Measurements from ENCODE around the gene KCNAB2.

Gene KCNAB2

DNA sequence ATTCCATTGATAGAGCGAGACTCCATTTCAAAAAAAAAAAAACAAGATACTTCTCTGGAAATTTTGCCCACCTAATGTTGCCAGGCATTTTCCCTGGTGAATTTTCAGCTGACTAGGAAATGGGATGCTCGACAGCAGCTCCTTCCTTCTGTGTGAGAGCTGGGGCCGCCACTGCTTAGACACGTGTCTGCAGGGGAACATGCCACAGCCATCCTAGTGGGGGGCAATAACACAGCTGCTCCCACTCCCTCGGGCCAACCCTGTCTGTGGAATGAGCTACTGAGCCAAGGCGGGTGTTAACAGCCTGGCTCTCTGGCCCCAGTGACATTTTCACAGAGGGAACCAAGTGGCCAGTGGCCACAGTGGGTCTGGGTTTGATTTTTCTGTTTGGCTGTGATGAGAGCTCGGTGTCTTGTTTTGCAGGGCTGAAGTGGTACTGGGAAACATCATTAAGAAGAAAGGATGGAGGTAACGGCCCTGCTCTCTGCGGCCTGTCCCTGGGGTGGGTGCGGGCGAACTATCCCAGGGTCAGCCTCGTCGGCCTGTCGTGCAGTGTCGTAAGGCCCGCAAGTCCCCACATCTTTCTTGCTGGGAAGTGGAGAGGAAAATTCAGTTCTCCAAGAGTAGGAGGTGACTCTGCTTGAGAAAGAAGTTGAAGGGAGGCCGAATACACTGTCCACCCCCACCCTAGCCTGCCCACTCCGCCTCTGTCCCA lies 39.2 kb downstream of the KCNAB2 start:
- DNase-seq: no peak

DNA sequence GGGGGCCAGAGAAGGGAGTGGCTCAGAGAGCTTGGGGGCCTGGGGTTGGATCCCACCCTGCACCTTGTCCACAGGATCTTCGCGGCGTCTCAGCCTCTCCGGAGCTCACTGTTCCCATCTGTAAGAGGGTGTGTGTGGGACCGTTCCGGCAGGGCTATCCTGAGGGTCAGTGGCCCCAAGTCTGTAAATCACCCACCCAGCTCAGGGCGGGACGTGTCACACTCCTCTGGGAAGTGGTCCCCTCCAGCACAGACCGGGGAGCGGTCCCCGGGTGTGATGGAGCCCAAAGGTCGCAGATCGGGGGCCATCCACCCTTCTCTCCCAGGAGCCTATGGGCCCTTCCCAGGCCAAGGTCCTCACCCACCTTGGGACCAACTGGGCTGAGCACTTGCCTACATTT lies 40.0 kb downstream of the KCNAB2 start:
- DNase-seq: no peak

DNA sequence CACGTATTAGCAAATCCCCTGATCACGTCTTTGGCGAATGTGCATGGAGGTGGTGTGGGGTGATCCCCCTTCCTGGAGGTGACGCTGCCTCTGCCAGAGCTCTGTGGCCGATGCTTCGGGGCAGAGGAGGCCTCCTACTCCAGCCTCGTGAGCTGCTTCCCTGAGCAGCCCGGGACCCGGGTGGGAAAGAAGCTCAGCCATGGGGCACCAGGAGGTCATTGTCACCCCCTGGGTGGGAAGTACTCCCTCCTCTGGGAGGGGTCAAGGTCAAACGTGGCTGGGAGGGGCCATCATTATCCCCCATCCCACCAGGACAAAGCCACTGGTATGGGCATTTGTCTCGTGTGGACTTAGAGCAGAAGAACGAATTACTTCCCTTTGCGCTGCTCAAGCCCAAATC lies 40.7 kb downstream of the KCNAB2 start:
- no peak for DNase-seq

DNA sequence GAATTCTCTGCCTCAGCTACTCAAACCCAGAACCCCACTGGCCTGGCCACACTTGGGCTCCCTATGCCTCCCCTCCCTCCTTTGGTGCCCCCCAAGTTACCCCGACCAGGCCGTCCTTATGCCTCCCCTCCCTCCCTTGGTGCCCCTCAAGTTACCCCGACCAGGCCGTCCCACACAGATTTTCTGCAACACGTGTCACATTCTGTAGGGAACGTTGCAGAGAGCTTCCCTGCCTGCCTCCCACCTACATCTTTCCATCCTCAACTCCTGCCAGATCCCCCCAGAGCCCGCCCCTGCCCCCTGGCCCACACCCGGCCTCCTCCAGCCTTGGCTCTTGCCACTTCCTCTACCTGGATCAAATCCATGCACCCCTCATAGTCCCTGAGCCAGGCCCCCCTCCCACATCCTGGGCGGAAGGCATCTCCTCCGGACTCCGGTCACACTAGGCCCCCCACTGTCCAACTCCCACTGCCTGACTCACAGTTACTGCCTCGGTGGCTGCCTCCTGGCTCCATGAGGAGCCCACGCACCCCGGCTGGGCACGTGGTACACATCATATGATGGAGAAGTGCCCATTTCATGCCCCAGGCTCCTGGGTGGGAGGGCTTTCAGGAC lies 41.2 kb downstream of the KCNAB2 start:
- DNase-seq: no peak

DNA sequence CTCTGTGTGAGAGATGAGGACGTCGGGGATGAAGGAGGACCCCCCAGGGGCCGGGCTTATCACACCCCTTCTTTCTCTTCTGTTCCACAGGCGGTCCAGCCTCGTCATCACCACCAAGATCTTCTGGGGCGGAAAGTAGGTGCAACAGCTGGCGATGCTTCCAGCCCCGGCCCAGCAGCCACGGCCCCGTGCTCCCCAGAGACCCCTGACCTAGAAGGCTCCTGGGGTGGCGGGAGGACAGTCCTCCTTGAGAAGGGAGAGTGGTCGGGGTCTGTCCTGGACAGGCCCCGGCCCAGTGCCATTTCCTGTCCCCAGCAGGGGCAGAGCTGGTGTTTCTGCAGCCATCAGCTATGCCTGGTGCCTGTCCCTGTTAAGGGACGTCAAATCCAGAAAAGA lies 41.7 kb downstream of the KCNAB2 start:
- DNase-seq: no peak

DNA sequence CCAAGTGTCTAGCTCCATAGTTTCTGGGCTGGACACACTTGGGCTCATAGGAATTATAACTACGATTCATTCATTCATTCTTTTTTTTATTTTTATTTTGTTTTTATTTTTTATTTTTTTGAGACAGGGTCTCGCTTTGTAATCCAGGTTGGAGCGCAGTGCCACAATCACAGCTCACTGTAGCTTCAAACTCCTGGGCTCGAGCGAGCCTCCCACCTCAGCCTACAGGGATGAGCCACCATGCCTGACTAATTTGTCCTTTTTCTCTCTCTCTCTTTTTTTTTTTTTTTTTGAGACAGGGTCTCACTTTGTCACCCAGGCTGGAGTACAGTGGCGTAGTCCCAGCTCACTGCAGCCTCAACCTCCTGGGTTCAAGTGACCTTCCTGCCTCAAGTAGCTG lies 42.3 kb downstream of the KCNAB2 start:
- DNase-seq: no peak

DNA sequence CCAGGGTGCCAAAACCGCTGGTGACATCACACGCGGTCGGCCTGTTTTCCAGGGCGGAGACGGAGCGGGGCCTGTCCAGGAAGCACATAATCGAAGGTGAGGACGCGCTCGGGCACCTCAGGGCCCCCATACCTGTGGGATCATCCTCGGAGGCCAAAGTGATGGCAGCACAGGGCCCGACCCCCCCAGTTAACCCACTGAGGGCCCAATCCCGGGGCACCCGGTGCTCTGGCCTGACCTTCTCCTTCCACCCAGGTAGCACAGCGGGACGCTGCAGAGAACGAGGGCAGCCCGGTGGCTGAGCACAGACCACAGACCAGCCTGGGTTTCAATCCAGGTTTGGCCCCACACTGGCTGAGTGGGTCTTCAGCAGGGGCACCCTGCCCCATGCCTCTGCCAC lies 43.3 kb downstream of the KCNAB2 start:
- DNase-seq: no peak

DNA sequence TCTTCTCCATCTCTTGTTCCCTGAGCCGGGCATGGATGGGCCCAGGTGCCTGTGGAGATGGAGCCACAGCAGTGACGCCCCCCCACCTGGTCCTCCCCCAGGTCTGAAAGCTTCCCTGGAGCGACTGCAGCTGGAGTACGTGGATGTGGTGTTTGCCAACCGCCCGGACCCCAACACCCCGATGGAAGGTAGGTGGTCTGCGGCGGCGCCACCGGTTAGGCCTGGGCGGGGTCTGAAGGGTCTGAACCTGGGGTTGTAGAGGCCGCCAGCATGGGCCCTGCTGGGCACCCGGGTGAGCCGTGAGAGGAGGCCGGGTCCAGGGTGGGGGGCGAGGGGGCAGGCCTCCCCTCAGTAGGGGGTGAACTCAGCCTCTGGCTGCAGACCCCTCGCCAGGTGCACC lies 44.6 kb downstream of the KCNAB2 start:
- DNase-seq: no peak

DNA sequence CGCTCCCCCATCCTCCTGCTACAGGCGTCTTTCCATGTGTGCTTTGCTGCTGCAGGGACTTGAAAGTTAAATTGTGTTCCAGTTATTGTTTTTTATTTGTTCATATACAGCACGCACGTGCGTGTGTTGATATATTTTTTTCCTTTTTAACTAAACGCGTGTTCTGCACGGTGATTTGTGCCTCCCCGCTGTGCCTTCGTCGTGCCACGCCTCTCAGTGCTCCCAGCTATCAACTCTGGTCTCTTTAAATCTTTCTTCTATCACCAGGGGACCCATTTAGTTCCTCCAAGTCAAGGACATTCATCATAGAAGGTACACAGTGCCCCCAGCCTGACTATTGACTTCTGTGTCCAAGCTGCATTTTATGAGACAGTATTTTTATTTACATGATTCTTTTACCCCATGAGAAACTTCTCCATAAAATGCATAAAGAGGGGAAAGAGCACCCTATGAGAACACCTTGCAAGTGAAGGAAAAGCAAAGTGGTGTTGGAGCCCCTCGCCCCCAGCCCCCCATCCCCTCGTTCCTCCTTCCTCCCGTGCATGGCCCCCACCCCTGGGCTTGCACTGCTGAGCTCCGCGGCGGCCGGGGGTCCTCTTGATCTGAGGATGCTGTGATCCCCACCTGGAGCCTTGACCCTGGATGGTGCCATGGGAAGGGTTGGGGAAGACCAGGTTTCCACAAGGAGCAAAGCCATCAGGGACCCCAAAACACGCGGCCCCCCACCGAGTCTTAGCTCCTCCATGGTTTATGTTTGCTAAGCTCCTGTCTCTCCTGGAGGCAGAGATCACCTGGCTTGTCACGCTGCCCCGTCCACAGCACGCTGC lies 45.5 kb downstream of the KCNAB2 start:
- DNase-seq: no peak

DNA sequence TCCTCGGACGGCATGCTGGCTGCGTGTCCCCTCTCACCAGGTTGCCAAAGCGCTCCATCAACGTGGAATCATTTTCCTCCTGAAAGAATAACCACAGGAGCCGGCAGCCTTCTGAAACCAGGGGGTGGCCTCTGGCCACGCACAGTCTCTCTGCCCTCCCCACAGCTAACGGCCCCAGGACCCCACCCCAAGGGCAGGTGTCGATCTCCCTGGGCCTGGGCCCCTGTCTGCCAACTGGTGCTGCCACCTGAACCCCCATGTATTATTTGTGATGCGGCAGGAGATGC lies 46.1 kb downstream of the KCNAB2 start:
- no peak for DNase-seq

DNA sequence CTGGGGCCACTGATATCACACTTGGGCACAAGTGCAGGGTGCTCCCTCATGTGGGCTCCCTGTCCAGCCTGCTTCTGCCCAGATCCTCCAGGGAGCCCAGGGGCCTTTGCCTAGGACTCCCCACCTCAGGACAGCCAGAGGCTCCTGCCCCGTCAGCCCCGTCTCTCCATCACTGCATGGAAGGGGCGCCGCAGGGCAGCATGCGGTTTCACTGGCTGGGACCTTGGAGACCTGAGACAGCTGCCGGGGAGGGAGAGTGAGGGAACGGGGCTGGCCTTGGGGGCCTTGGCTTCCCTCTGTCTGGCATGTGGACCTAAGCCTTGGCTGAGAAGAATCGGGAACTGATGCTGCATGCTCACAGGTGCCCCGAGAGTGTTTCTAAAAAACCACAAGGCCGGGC lies 46.5 kb downstream of the KCNAB2 start:
- DNase-seq: no peak

DNA sequence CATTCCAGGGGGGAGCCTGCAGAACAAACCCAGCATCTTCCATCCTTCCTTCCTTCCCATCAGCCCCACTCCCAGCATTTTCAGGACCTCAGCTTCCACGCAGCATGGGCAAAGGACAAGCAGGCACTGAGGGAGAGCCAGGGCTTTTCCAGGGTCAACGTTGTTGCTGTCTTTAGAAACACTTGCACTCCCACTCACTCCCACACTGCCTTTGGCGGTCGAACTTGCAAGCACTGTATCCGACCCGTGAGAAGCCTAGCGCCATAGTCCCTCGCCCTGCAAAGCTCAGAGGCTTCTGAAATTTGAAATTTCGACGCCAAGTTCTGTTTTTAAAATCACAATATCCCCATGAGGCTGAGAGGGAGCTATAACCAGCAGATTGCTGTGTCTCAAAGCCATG lies 47.4 kb downstream of the KCNAB2 start:
- DNase-seq: no peak

DNA sequence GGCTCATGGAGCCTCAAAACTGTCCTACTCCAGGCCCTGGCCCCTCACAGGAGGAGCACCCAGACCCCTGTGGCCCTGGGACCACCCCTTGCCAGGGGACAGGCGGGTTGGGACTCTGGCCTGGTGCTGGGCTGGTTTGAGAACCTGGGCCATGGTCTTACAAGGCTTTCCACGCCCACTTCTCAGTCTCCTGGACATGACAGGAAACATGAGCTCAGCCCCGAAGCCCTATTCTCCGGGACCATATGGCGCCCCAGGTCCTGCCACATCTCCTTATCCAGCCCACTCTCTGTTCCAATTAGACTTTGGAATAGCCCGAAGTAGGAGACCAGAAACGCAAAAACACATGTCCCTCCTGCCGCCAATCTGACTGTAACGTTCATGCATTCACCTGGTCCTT lies 47.9 kb downstream of the KCNAB2 start:
- DNase-seq: no peak

DNA sequence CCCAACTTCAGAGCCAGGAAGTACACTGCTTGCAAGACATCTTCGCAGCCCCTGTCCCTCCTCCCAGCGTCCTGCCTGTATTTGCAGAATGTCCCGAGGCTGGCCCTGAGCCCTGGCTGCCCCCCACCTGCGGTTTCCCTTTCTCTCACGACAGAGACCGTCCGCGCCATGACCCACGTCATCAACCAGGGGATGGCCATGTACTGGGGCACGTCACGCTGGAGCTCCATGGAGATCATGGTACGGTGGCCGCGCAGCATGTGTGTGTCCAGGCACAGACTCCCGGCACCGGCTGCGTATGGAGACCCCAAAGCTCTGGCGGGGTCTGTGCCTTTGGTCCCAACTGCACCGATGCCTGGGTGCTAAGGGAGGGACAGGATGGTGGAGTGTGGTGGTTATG lies 48.6 kb downstream of the KCNAB2 start:
- no peak for DNase-seq

DNA sequence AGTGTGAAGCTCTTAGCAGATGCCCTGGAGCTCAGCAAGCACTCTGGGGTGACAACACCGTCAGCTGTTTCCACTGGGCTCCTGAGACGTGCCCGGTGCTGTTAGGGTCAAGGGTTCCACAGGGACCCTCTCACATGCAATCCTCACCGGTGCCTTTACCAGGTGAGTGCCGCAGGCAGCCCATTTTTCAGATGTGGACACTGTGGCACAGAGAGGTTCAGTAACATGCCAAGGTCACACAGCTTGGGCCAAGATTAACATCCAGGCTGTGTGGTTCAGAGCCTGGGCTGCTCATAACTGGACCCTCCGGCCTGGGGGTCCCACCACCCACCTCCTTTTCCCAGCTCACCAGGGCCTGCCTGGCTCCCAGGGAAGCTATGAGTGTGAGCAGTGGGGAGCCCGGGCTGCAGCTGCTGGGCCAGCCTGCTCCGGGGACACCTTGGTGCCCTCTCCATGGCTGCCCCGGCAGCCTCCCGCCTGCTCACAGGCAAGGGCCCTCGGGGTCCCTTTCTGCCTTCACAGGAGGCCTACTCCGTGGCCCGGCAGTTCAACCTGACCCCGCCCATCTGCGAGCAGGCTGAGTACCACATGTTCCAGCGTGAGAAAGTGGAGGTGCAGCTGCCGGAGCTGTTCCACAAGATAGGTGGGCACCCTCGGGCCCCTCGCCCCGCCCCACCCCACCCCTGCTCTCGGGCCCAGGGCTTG lies 49.3 kb downstream of the KCNAB2 start:
- DNase-seq: no peak

DNA sequence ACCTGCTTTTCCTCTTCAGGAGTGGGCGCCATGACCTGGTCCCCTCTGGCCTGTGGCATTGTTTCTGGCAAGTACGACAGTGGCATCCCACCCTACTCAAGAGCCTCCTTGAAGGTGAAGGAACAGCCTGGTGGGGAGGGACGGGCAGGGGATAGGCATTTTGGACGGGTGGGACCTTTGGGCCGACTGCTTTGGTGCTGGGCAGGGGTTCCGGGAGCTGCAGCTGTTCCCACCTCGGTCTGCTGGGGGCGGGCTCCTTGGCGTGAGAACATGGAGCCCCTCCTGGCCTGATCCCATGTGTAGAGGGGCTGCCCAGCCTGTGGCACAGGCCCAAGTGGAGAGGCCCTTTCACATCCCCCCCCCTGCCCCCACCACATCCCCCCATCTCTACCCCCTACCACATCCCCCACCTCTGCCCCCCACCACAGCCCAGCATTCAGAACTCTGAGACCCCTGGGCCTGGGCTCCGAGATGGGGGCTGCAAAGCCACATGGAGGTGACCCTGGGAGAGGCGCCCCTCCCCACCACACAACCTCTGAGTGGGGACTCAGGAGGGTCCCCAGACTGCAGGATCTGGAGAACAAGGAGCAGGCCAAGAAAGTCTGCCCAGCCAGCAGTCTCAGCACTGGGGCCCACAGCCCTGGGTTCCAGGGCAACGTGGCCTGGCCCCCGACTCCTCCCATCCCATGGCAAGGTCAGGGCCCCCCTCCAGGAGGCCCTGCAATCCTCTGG lies 50.0 kb downstream of the KCNAB2 start:
- DNase-seq: no peak

DNA sequence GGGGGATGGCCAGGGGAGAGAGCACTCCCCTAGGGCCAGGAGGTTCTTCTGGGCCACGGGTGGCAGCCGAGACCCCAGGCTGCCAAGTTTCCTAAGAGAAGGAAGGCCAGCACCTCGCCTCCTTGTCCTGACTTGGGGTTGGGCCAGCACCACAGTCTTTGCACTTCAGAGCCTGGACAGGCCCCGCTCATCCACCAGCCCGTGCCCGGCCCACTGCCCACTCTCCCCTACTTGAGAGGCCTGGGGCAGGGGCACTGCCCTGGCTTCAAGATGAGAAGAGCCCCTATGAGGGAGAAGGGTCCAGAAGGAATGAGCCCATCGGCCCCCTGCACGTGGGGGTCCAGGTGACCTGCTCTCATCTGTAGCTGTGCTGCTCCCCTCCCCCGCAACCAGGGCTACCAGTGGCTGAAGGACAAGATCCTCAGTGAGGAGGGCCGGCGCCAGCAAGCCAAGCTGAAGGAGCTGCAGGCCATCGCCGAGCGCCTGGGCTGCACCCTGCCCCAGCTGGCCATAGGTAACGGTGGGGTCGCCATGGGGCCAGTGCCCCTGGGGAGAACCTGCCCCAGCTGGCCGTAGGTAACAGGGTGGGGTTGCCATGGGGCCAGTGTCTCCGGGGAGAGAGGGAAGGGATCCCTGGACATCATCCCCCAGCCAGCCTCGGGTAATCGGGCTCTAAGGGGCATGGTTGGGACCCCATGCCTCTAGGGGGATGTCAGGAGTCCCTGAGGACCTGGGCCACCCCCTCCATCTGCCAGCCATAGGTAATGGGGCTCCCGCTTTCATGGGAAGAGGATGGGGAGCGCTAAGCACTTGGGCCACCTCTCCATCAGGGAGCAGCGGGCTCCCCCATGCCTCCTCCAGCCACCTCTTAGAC lies 50.8 kb downstream of the KCNAB2 start:
- no peak for DNase-seq

DNA sequence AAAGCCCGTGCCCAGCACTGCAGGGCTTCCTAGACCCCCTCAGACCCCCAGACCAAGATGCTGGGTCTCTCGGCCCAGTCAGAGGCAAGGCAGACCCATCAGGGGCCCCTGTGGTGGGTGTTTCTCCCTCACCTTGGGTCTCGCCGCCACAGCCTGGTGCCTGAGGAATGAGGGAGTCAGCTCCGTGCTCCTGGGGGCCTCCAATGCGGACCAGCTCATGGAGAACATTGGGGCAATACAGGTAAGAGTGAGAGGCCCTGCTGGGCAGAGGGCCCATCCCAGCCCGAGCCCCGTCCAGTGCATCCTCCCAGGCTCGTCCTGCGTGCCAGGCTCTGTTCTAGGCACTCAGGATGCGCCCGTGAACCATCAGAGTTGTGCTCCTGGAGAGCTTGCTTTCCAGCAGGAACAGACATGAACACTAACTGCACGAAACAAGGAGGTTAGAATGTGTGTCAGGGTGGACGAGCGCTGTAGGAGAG lies 51.5 kb downstream of the KCNAB2 start:
- no peak for DNase-seq

DNA sequence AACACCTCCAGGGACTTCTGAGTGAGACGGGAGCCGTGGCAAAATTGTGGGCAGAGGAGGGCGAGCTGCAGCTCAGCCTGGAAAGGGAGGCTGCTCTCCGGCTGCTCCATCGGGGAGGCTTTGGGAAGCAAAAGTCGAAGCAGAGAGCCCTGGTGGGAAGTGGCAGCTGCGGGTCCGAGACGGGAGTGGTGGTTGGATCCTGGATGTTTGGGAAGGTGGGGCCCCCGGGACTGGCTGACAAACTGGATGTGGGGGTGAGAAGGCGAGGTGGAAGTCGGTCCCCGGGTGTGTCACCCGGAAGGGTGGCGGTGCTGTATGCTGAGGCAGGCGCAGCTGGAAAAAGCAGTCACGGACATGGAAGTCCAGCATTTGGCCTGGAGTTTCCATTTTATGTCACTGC lies 52.1 kb downstream of the KCNAB2 start:
- DNase-seq: no peak

DNA sequence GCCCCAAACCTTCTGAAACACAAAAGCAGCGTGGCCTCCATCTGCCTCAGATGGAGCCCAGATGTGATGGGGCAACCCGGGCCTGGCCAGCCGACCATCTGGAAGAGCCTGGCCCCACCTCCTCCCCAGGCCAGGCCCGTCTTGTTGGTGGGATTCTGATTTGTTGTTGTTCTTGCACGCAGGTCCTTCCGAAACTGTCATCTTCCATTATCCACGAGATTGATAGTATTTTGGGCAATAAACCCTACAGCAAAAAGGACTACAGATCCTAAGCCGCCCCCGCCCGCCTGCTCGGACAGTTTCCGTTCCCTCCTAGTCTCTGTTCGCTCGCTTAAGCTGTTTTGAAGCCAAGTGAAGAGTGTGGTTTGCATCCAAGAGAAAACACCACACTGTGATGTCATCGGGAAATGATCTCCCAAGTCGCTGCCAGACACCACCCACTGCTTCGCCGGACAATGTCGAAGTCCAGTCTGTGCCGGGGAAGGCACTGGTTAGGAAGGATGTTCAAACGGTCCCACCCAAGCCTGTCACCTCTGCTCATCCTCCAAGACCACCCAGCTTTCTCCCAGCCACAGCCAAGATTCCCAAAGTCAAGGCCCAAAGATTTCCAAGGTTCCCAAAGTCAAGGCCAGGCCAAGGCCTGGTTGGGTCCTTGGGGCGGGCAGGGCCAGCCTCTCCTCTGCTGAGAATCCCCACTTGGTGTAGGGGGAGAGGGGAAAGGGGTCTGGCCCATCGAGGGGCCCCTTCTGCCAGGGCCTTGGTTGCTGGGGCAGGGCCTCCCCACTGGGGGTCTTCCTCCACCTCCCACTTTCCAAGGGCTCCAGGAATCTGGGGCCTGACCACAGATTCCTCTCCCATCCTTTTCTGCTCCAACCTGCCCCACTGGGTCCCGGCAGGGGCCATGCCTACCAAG lies 52.9 kb downstream of the KCNAB2 start:
- no peak for DNase-seq

DNA sequence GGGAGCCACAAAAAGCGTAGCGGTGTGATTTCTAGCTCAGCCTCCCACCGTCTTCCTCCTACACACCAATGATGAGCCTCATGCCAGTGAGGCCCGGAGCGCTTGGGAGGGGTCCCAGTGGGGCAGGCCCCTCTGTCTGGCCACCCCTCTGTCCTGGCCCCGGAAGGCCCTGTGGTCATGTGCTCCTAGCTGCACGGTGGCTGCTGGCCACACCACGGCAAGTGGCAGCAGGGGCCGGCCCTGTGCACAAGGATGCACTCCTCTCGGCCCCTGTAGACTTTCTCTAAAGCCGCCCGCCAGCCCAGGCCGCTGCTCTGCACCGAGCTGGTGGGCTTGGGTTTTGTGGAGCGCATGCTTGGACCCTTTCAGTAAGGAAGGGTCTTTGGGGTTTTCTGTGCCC lies 53.6 kb downstream of the KCNAB2 start:
- no peak for DNase-seq
